ENCODE data around the gene RAD51D. TPM values are rescaled to one million over a fixed set of nuclear protein-coding genes. Genes with fewer than 3 reads are reported as not detected.

Gene RAD51D
- total RNA-seq, 1 donor from 2014 or later, result 14.8 TPM

GRCh38 chr17:35057332-35057915 is 62.2 kb downstream of the RAD51D start:
- Mint-ChIP-seq H3K27ac (ENCODE audit: unreplicated experiment) (no peak overlapping the region), H3K27me3 (ENCODE audit: unreplicated experiment) (no peaks in the 10 kb centered on the region), H3K9me3 (ENCODE audit: unreplicated experiment) (no peaks in the 10 kb centered on the region), H3K4me3 (ENCODE audit: unreplicated experiment) (no peak overlapping the region), H3K4me1 (ENCODE audit: unreplicated experiment) (peaks cover 17% of the 10 kb centered on the region), H3K36me3 (ENCODE audit: unreplicated experiment) (peaks cover 17% of the 10 kb centered on the region)
- no peak for TF ChIP-seq CTCF (IDR thresholded peaks at IDR 0.05)
- DNase-seq (ENCODE audit: extremely low spot score, unreplicated experiment), result no peak

GRCh38 chr17:35056013-35056412 is 63.6 kb downstream of the RAD51D start:
- no peak overlapping the region for H3K27ac Mint-ChIP-seq (ENCODE audit: unreplicated experiment)
- peaks cover 16% of the 10 kb centered on the region for H3K36me3 Mint-ChIP-seq (ENCODE audit: unreplicated experiment)
- H3K9me3 Mint-ChIP-seq (ENCODE audit: unreplicated experiment), result no peaks in the 10 kb centered on the region
- no peak for TF ChIP-seq CTCF (IDR thresholded peaks at IDR 0.05)
- no peak overlapping the region for H3K4me3 Mint-ChIP-seq (ENCODE audit: unreplicated experiment)
- no peak for DNase-seq (ENCODE audit: extremely low spot score, unreplicated experiment)
- H3K27me3 Mint-ChIP-seq (ENCODE audit: unreplicated experiment), result no peaks in the 10 kb centered on the region
- H3K4me1 Mint-ChIP-seq (ENCODE audit: unreplicated experiment), result peaks cover 27% of the 10 kb centered on the region

- TF ChIP-seq CTCF (IDR thresholded peaks at IDR 0.05), result no peak
- no peaks in the 10 kb centered on the region for H3K9me3 Mint-ChIP-seq (ENCODE audit: unreplicated experiment)
- H3K4me1 Mint-ChIP-seq (ENCODE audit: unreplicated experiment), result peaks cover 27% of the 10 kb centered on the region
- peaks cover 3% of the 10 kb centered on the region for H3K36me3 Mint-ChIP-seq (ENCODE audit: unreplicated experiment)
- no peak overlapping the region for H3K27ac Mint-ChIP-seq (ENCODE audit: unreplicated experiment)
- DNase-seq (ENCODE audit: extremely low spot score, unreplicated experiment), result no peak
- no peak overlapping the region for H3K4me3 Mint-ChIP-seq (ENCODE audit: unreplicated experiment)
- H3K27me3 Mint-ChIP-seq (ENCODE audit: unreplicated experiment), result no peaks in the 10 kb centered on the region
Measured at GRCh38 chr17:35053204-35053603, 66.5 kb downstream of the RAD51D start.

GRCh38 chr17:35052780-35053179 is 66.9 kb downstream of the RAD51D start:
- no peak for TF ChIP-seq CTCF (IDR thresholded peaks at IDR 0.05)
- no peak for DNase-seq (ENCODE audit: extremely low spot score, unreplicated experiment)
- H3K27me3 Mint-ChIP-seq (ENCODE audit: unreplicated experiment), result no peaks in the 10 kb centered on the region
- H3K4me3 Mint-ChIP-seq (ENCODE audit: unreplicated experiment), result no peak overlapping the region
- H3K36me3 Mint-ChIP-seq (ENCODE audit: unreplicated experiment), result peaks cover 3% of the 10 kb centered on the region
- peak overlapping the region; percentile 8 for H3K27ac Mint-ChIP-seq (ENCODE audit: unreplicated experiment)
- H3K4me1 Mint-ChIP-seq (ENCODE audit: unreplicated experiment), result peaks cover 27% of the 10 kb centered on the region
- H3K9me3 Mint-ChIP-seq (ENCODE audit: unreplicated experiment), result no peaks in the 10 kb centered on the region

- Mint-ChIP-seq H3K9me3 (ENCODE audit: unreplicated experiment) (no peaks in the 10 kb centered on the region), H3K27me3 (ENCODE audit: unreplicated experiment) (no peaks in the 10 kb centered on the region), H3K36me3 (ENCODE audit: unreplicated experiment) (peaks cover 2% of the 10 kb centered on the region), H3K27ac (ENCODE audit: unreplicated experiment) (peak overlapping the region; percentile 53), H3K4me1 (ENCODE audit: unreplicated experiment) (peaks cover 27% of the 10 kb centered on the region), H3K4me3 (ENCODE audit: unreplicated experiment) (no peak overlapping the region)
- no peak for DNase-seq (ENCODE audit: extremely low spot score, unreplicated experiment)
- TF ChIP-seq CTCF (IDR thresholded peaks at IDR 0.05), result no peak
Measured at GRCh38 chr17:35052241-35052610, 67.4 kb downstream of the RAD51D start.

All from osteocyte (in vitro differentiated cells).